H9 (cell line): ENCODE data around the gene ABLIM3. TPM values are rescaled to one million over a fixed set of nuclear protein-coding genes. Genes with fewer than 3 reads are reported as not detected.

Source experiments
- DNase-seq: peaks from one replicate; pipeline ENCODE4 v3.0.0-alpha.2; 2017
- H2AFZ ChIP-seq: one replicate; pipeline ENCODE4 v1.6.1; 2013; ENCODE audit warnings: mild to moderate bottlenecking, low read length, control low read depth, moderate library complexity
- H2AK5ac ChIP-seq: 2 replicates; pipeline ENCODE4 v1.6.1; 2013; ENCODE audit warnings: low read length, control low read depth, mixed read lengths; ENCODE audit not compliant: insufficient read length
- H2BK120ac ChIP-seq: one replicate; pipeline ENCODE4 v1.6.1; 2013; ENCODE audit warnings: low read depth, mild to moderate bottlenecking, low read length, control low read depth, inconsistent platforms; ENCODE audit not compliant: poor library complexity, severe bottlenecking
- H2BK12ac ChIP-seq: 2 replicates; pipeline ENCODE4 v1.6.1; 2013; ENCODE audit warnings: low read length, control low read depth, mixed read lengths, low read depth; ENCODE audit not compliant: insufficient read length
- H2BK15ac ChIP-seq: 2 replicates; pipeline ENCODE4 v1.6.1; 2013; ENCODE audit warnings: low read depth, low read length, control low read depth
- H2BK20ac ChIP-seq: one replicate; pipeline ENCODE4 v1.6.1; 2013; ENCODE audit warnings: low read depth, mild to moderate bottlenecking, low read length, control low read depth, inconsistent platforms; ENCODE audit not compliant: poor library complexity, severe bottlenecking
- H2BK5ac ChIP-seq: 2 replicates; pipeline ENCODE4 v1.6.1; 2013; ENCODE audit warnings: low read length, control low read depth, mixed read lengths; ENCODE audit not compliant: insufficient read length
- H3K14ac ChIP-seq: 2 replicates; pipeline ENCODE4 v1.6.1; 2013; ENCODE audit warnings: low read length, control low read depth; ENCODE audit not compliant: insufficient read depth
- H3K18ac ChIP-seq: 2 replicates; pipeline ENCODE4 v1.6.1; 2013; ENCODE audit warnings: low read depth, mild to moderate bottlenecking, mixed read lengths, low read length, control low read depth; ENCODE audit not compliant: insufficient read length
- H3K23ac ChIP-seq: 2 replicates; pipeline ENCODE4 v1.6.1; 2013; ENCODE audit warnings: low read length, control low read depth, mixed read lengths, low read depth; ENCODE audit not compliant: insufficient read length
- H3K23me2 ChIP-seq: 2 replicates; pipeline ENCODE4 v1.6.1; 2013; ENCODE audit warnings: low read depth, mild to moderate bottlenecking, mixed read lengths, low read length, control low read depth; ENCODE audit not compliant: insufficient read length, poor library complexity, severe bottlenecking
- H3K27ac ChIP-seq: 2 replicates; pipeline ENCODE4 v1.5.1; 2013; ENCODE audit warnings: low read length, control low read depth, mixed read lengths, low read depth; ENCODE audit not compliant: insufficient read length
- H3K27me3 ChIP-seq: 2 replicates; pipeline ENCODE4 v1.6.1; 2013; ENCODE audit warnings: low read length, control low read depth, inconsistent platforms; ENCODE audit not compliant: insufficient read depth
- H3K4ac ChIP-seq: 2 replicates; pipeline ENCODE4 v1.6.1; 2013; ENCODE audit warnings: low read depth, mild to moderate bottlenecking, control low read depth, inconsistent platforms, low read length, moderate library complexity
- H3K4me1 ChIP-seq: 2 replicates; pipeline ENCODE4 v1.6.1; 2013; ENCODE audit warnings: low read length, control low read depth, inconsistent platforms; ENCODE audit not compliant: insufficient read depth
- H3K4me2 ChIP-seq: 2 replicates; pipeline ENCODE4 v1.6.1; 2013; ENCODE audit warnings: low read length, control low read depth, mixed read lengths; ENCODE audit not compliant: insufficient read length, insufficient read depth
- H3K56ac ChIP-seq: 2 replicates; pipeline ENCODE4 v1.6.1; 2013; ENCODE audit warnings: low read depth, mild to moderate bottlenecking, mixed read lengths, low read length, control low read depth; ENCODE audit not compliant: insufficient read length
- H3K79me1 ChIP-seq: 2 replicates; pipeline ENCODE4 v1.6.1; 2013; ENCODE audit warnings: low read depth, mild to moderate bottlenecking, moderate library complexity, low read length, control low read depth, inconsistent platforms; ENCODE audit not compliant: insufficient read depth, poor library complexity, severe bottlenecking
- H3K79me2 ChIP-seq: 2 replicates; pipeline ENCODE4 v1.6.1; 2013; ENCODE audit warnings: low read length, control low read depth, inconsistent platforms; ENCODE audit not compliant: insufficient read depth
- H3K9ac ChIP-seq: 2 replicates; pipeline ENCODE4 v1.6.1; 2013; ENCODE audit warnings: low read length, control low read depth, mixed read lengths; ENCODE audit not compliant: insufficient read length; ENCODE audit errors: extremely low read depth
- H3K9me3 ChIP-seq: one replicate; pipeline ENCODE4 v1.6.1; 2013; ENCODE audit warnings: low read depth, low read length, inconsistent platforms; ENCODE audit not compliant: control insufficient read depth
- H3T11ph ChIP-seq: one replicate; pipeline ENCODE4 v1.6.1; 2013; ENCODE audit warnings: mild to moderate bottlenecking, low read length, control low read depth, inconsistent platforms
- H4K20me1 ChIP-seq: one replicate; pipeline ENCODE4 v1.6.1; 2013; ENCODE audit not compliant: control insufficient read depth, insufficient read length, insufficient read depth
- H4K5ac ChIP-seq: 2 replicates; pipeline ENCODE4 v1.6.1; 2013; ENCODE audit warnings: low read depth, mild to moderate bottlenecking, mixed read lengths, low read length, control low read depth; ENCODE audit not compliant: insufficient read length
- H4K8ac ChIP-seq: replicated peaks from 2 replicates; pipeline ENCODE4 v1.6.1; 2013; ENCODE audit warnings: low read length, control low read depth, mixed read lengths, low read depth; ENCODE audit not compliant: insufficient read length
- H4K91ac ChIP-seq: 2 replicates; pipeline ENCODE4 v1.6.1; 2013; ENCODE audit warnings: low read depth, mild to moderate bottlenecking, moderate library complexity, mixed read lengths, low read length, control low read depth; ENCODE audit not compliant: insufficient read length
- H3K27ac Mint-ChIP-seq, 3 experiments: 2 replicates in 2 of 3; 3 replicates in 1 of 3; pipeline ENCODE4 v1.8.0; 2020 to 2021; ENCODE audit warnings: mixed read lengths in 3 of 3, mild to moderate bottlenecking in 1 of 3, moderate library complexity in 1 of 3
- H3K27me3 Mint-ChIP-seq: 2 replicates; pipeline ENCODE4 v1.8.0; 2021; ENCODE audit warnings: low read depth, mild to moderate bottlenecking, moderate library complexity, mixed read lengths
- H3K36me3 Mint-ChIP-seq, 3 experiments: 2 replicates in 2 of 3; 3 replicates in 1 of 3; pipeline ENCODE4 v1.8.0; 2020 to 2021; ENCODE audit warnings: low read depth in 3 of 3, mixed read lengths in 3 of 3; ENCODE audit not compliant: insufficient read depth in 1 of 3
- H3K4me1 Mint-ChIP-seq, 2 experiments: 2 replicates each; pipeline ENCODE4 v1.8.0; 2020; ENCODE audit warnings: mixed read lengths in 2 of 2
- H3K4me3 Mint-ChIP-seq, 2 experiments: 2 replicates in 1 of 2; 3 replicates in 1 of 2; pipeline ENCODE4 v1.8.0; 2020 to 2021; ENCODE audit warnings: mild to moderate bottlenecking in 2 of 2, mixed read lengths in 2 of 2, moderate library complexity in 1 of 2
- H3K9me3 Mint-ChIP-seq, 2 experiments: 2 replicates in 1 of 2; 3 replicates in 1 of 2; pipeline ENCODE4 v1.8.0; 2020; ENCODE audit warnings: mild to moderate bottlenecking in 2 of 2, mixed read lengths in 2 of 2, moderate library complexity in 1 of 2
- CTCF ChIP-seq: fragments of 200-600 bp; sonication (generic); conservative IDR thresholded peaks from 3 replicates; pipeline ENCODE4 v1.8.0; 2021; ENCODE audit warnings: antibody characterized with exemption, mild to moderate bottlenecking
- WGBS: extraction: QIAGEN DNeasy Blood & Tissue Kit; methylation state at CpG from one replicate; pipeline ENCODE4 v1.1.7; 2013; ENCODE audit warnings: missing lambda C conversion rate, low lambda C conversion rate, mixed read lengths; ENCODE audit not compliant: insufficient read length; ENCODE audit errors: extremely low coverage; 5-methylcytosine and 5-hydroxymethylcytosine counted together
- total RNA-seq: library from RNA; stranded (reverse); gene quantifications from 2 replicates; pipeline ENCODE4 v1.2.1, GENCODE V29; 2021

Gene ABLIM3
- total RNA-seq, 1 experiment from 2014 or later, result 0.20 TPM

DNA sequence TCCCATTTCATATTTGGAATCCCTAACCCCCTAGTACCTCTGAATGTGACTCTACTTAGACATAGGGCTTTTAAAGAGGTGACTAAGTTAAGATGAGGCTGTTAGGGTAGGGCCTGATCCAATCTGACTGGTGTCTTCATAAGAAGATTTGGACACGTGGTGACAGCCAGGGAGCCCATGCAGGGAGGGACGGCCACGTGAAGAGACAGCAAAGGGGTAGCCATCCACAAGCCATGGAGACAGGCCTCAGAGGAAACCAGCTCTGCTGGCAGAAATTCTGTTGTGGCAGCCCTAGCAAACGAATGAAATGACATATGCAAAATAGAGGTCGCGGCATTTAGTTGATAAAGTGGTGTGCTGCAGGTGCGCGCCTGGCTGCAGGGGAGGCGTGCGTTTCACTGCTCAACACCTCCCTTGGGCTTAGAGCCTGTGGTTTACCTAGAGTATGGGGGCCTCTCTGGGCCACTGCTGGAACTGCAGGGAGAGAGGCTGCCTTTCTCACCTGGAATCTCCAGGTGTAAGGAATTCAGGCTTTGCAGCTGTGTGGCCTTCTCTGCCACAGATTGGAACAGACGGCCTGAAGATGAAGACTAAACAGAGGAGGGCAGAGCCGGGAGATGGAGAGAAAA lies 123.3 kb downstream of the ABLIM3 start:
- Histone ChIP-seq H3K27ac (no peak overlapping the region), H2BK15ac (no peak overlapping the region), H3K9ac (no peak overlapping the region), H3K14ac (no peak overlapping the region), H3K56ac (no peak overlapping the region), H4K91ac (no peak overlapping the region), H3K79me2 (no peaks in the 10 kb centered on the region), H3K23ac (no peak overlapping the region), H2BK20ac (no peak overlapping the region), H4K8ac (no peak overlapping the region), H2BK12ac (no peak overlapping the region), H2BK5ac (no peak overlapping the region), H3K4me1 (no peaks in the 10 kb centered on the region), H2AFZ (no peak overlapping the region), H2AK5ac (no peak overlapping the region), H4K20me1 (no peaks in the 10 kb centered on the region), H2BK120ac (no peak overlapping the region), H3K4me2 (peak overlapping the region; percentile 26), H4K5ac (no peak overlapping the region), H3K23me2 (no peaks in the 10 kb centered on the region), H3T11ph (no peak overlapping the region), H3K9me3 (no peaks in the 10 kb centered on the region), H3K4ac (no peak overlapping the region), H3K27me3 (no peaks in the 10 kb centered on the region), H3K18ac (no peak overlapping the region), H3K79me1 (no peaks in the 10 kb centered on the region)
- no peaks in the 10 kb centered on the region for H3K36me3 Mint-ChIP-seq
- no peak overlapping the region for H3K27ac Mint-ChIP-seq
- peak; percentile 89 for DNase-seq
- TF ChIP-seq CTCF, result peak; percentile 94
- peaks cover 47% of the 10 kb centered on the region for H3K27me3 Mint-ChIP-seq
- peaks cover 9 to 10% of the 10 kb centered on the region in 2 experiments for H3K4me1 Mint-ChIP-seq
- H3K9me3 Mint-ChIP-seq, result no peaks in the 10 kb centered on the region; a peak in 1 of 5 replicates
- H3K4me3 Mint-ChIP-seq, result peak overlapping the region in 1 of 2 experiments; percentile 4; a peak in 2 of 5 replicates
- WGBS, result no CpG with 5 or more reads among the region's 12 CpGs
